ENCODE measurements around the gene IGSF9B.

The IGSF9B gene

DNA sequence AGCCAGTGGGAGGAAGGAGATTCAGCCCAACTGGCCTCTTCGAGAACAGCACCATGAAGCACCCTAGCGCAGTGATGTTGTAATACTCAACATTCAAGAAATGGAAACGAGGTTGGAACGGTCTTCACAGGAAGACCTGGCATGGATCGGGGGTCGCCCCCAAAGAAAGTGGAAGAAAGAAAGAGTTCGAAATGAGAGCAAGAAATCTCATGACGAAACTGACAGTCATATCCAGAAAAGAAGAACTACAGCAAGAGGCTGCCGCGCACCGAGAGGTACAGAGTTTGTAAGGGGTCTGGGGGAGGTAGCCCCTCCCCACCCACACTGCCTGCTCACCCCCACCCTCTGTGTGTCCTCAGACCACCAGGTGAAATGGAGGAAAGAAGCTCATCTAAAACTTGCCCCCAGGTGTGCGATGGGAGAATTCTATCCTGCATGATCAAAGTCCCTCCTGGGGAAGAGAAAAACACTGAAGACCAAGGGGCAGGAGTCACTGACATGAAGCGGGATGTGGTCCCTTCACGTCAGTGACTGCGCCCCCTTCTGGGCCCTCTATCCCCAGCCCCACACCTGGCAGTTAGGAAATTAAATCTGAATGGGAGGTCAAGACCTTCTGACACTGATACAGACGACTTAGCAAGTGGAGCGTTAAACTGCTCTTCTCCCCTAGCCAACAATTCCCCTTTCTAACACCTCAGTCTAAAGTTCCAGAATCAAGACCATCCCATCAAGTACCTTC, 58.6 kb downstream of the IGSF9B start:
- no peak for DNase-seq

GRCh38 chr11:133897331-133897650, 59.5 kb downstream of the IGSF9B start:
- no peak for DNase-seq

- no peak for DNase-seq
These were observed 60.0 kb downstream of the IGSF9B start for GRCh38 chr11:133896642-133897330.

GRCh38 chr11:133896028-133896427, 60.7 kb downstream of the IGSF9B start:
- DNase-seq = no peak

GRCh38 chr11:133895551-133895950, 61.2 kb downstream of the IGSF9B start:
- no peak for DNase-seq

- DNase-seq = no peak
These were observed 61.7 kb downstream of the IGSF9B start for GRCh38 chr11:133895061-133895479.

- no peak for DNase-seq
These were observed 63.4 kb downstream of the IGSF9B start for GRCh38 chr11:133893381-133893780.

- no peak for DNase-seq
These were observed 64.0 kb downstream of the IGSF9B start for GRCh38 chr11:133892584-133893380.

- DNase-seq = no peak
These were observed 64.6 kb downstream of the IGSF9B start for GRCh38 chr11:133892126-133892525.

GRCh38 chr11:133889893-133890292, 66.9 kb downstream of the IGSF9B start:
- DNase-seq = no peak

DNA sequence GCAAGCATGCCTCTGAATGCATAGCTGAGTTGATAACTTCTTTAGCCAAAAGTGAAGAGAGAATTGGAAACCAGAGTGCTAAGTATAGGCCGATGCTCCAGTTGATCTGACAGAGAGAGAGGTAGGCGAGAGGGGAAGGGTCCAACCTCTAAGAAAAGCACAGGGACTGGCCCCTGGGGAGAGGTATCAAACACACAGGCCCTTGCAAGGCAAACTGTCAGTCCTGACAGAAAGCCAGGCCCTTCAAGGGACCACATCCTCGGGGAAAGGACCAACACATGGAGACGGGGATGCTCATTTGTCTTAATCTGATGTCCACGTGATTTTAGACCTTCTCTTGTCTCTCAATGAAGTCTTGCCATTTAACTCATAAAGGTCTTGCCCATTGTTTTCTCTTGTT, 67.6 kb downstream of the IGSF9B start:
- DNase-seq = no peak

DNA sequence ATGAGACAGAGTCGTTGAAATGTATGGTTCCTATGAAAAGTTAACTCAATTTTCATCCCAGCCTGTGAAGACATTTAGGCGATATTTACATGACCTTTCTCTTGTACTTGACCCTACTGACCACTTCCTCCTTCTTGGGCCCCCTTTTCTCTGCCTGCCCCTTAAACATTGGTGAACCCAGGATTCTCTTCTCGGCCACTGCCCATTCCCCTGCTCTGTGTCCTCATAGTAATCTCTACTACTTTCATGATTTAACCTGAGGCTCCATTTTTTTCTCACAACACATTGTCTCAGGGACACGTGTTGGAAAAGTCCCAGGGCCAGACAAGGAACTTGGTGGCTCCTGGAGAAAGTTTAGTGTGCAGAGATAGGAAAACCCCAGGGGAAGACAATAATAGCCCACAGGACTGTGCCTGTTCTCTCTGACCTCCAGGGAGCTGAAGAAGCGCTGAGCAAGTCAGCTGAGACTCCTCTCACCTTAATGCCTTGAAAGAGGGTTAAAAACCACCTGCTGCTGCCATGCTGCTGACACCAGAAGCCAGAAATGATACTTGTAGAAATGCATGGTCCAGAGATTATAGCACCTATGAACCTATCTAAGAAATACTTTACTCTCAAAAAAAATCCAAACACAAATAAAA, 69.0 kb downstream of the IGSF9B start:
- no peak for DNase-seq

DNA sequence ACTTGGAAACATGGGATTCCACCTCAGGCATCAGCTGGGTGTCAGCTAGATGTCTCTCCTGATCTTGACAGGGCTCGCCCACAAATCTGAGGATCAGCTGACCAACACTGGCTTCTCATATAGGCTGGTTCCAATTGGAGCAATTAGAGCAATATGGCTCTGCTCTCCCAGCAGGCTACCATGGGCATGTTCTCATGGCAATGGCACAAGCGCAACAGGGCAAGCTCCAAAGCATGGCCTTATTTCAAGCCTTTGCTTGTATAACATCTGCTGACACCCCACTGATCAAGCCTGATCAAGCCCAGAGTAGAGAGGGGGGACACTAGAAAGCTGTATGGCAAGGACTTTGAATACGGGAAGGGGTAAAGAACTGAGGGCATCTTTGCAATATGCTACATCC, 70.7 kb downstream of the IGSF9B start:
- DNase-seq = no peak

- no peak for DNase-seq
These were observed 84.6 kb downstream of the IGSF9B start for GRCh38 chr11:133872160-133872559.

- DNase-seq = no peak
These were observed 89.3 kb downstream of the IGSF9B start for GRCh38 chr11:133867456-133867855.

- no peak for DNase-seq
These were observed 91.3 kb downstream of the IGSF9B start for GRCh38 chr11:133865466-133865865.

DNA sequence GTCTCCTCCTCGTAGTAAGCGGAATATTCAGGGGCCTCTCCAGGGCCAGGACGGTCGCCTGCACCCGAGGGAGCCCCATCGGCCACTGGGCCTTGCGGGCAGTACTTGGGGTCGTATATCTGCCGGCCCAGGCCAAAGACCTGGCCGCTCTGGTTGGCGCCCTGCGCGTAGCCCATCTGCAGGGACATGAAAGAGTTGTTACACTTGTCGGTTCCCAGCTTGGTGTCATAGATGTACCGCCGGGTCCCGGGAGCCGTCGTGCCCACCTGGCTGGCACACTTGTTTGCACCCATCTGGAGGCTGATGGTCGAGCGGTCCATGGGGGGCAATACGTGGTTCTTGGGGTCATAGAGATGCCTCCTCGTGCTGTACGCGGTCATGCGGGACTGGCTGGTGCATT, 92.0 kb downstream of the IGSF9B start:
- DNase-seq = no peak

DNA sequence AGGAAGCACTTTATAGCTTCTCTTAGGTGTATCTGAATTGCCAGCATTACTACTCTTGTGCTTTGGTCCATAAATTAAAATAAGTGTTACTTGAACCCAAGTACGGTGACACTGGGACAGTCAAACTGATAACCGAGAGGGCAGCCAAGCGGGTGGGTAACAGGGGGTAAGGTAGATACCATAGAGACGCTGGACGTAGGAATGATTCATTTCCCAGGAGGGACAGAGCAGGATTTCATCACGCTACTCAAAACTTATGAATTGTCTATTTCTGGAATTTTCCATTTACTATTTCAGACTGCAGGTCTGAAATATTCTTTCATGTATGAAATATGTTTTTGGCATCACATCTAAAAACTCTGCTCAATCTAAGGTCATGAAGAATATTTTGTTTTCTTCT, 96.6 kb downstream of the IGSF9B start:
- no peak for DNase-seq
